Right cardiac atrium (tissue), 5 donors: ENCODE data around the gene USP43. TPM values are rescaled to one million over a fixed set of nuclear protein-coding genes. Genes with fewer than 3 reads are reported as not detected.

Source experiments
- ATAC-seq, 2 donors: fragments of 200-7000 bp; cut with Tn5 transposase; one replicate each; pipeline versions ENCODE4 v1.8.0 to v1.9.1; 2020; ENCODE audit warnings: moderate library complexity in 2 of 2, mild to moderate bottlenecking in 1 of 2
- DNase-seq, 3 donors: peaks; one replicate each; pipeline ENCODE4 v3.0.0-alpha.2; 2020
- H3K27ac ChIP-seq: one replicate; pipeline ENCODE4 v1.5.1; 2013; ENCODE audit warnings: mild to moderate bottlenecking, low read length, control low read depth, moderate library complexity
- H3K27me3 ChIP-seq: one replicate; pipeline ENCODE4 v1.6.1; 2013; ENCODE audit not compliant: control insufficient read depth, insufficient read depth
- H3K4me1 ChIP-seq: one replicate; pipeline ENCODE4 v1.6.1; 2013; ENCODE audit warnings: low read length; ENCODE audit not compliant: control insufficient read depth, insufficient read depth
- H3K4me3 ChIP-seq: one replicate; pipeline ENCODE4 v1.5.1; 2013; ENCODE audit warnings: low read length, control low read depth
- H3K9me3 ChIP-seq: one replicate; pipeline ENCODE4 v1.6.1; 2013; ENCODE audit warnings: low read length; ENCODE audit not compliant: control insufficient read depth
- WGBS: extraction: QIAGEN DNeasy Blood & Tissue Kit; methylation state at CpG from one replicate; pipeline ENCODE4 v1.1.7; 2013; 5-methylcytosine and 5-hydroxymethylcytosine counted together
- intact Hi-C, 4 donors: fragments of 100-400 bp; cut with DNase I; formaldehyde crosslinking; loops; one replicate each; pipeline versions ENCODE4 v1.11.0 to v1.14.0; 2022 to 2023
- polyA plus RNA-seq: library from polyadenylated mRNA; stranded (reverse); fragments of 200-250 nt; gene quantifications from one replicate; pipeline ENCODE4 v1.2.3, GENCODE V29; 2013
- total RNA-seq, 4 donors: library from RNA; stranded (reverse); fragmentation: NEBNext Ultra II Directional; extraction: Animal tissue kit (Norgen Biotek cat#: 25700); gene quantifications; one replicate each; pipeline ENCODE4 v1.2.1, GENCODE V29; 2021
- donor health status: healthy with polysubstance abuse.
- donor health status: DM: no; HTN: yes; CAD: no.
- donor health status: DM: no; HTN: no; CAD: no.
- donor health status: DM: no; HTN: yes; CAD: no; lungs with severe emphysema.
- donor health status: DM: yes; HTN: yes; CAD: no.

Gene USP43
- total and polyA plus RNA-seq, 5 donors: 0.06 to 0.11 (median 0.06) TPM; not detected in 1

DNA sequence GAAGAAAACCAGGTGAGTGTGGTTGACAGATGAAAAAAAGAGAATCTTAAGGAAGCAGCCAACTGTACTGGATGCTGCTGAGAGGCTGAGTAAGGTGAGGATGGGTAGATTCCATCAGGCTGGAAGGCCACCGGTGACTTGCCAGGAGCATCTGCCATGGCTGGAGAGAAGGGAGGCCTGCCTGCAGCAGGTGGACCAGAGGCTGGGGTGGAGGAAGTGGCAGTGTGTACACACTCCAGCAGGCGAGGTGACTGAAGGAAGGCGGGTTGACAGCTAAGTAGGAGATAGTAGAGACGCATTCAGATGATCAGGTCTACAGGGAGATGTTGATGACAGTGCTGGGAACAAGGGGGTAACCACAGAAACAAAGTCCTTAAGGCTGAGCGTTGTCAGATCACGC, 69.5 kb downstream of the USP43 start:
- intact Hi-C loops: no loop called here
- Histone ChIP-seq H3K9me3 (no peaks in the 10 kb centered on the region), H3K4me3 (no peak overlapping the region), H3K27me3 (no peaks in the 10 kb centered on the region), H3K4me1 (no peaks in the 10 kb centered on the region), H3K27ac (no peak overlapping the region)
- no peak for ATAC-seq
- no peak for DNase-seq
- WGBS: 79% methylated on average over 6 of the region's 6 CpGs

- H3K4me1 ChIP-seq: no peaks in the 10 kb centered on the region
- no peak for DNase-seq
- WGBS: 85% methylated on average over 1 of the region's 1 CpG
- no peak for ATAC-seq
- H3K4me3 ChIP-seq: no peak overlapping the region
- no peak overlapping the region for H3K27ac ChIP-seq
- H3K27me3 ChIP-seq: no peaks in the 10 kb centered on the region
- intact Hi-C loops: no loop called here
- H3K9me3 ChIP-seq: no peaks in the 10 kb centered on the region
Measured at GRCh38 chr17:9715503-9716016, 70.2 kb downstream of the USP43 start.

GRCh38 chr17:9725575-9725974, 80.3 kb downstream of the USP43 start:
- Histone ChIP-seq H3K9me3 (no peaks in the 10 kb centered on the region), H3K4me3 (no peak overlapping the region), H3K4me1 (no peaks in the 10 kb centered on the region), H3K27ac (no peak overlapping the region), H3K27me3 (no peaks in the 10 kb centered on the region)
- ATAC-seq: no peak
- DNase-seq: no peak
- intact Hi-C loops: loop anchor here in 1 of 4 donors (5.0 to 10.0 kb wide), 2 partner anchors 42 to 169 kb away; no protein-coding TSS in a partner anchor
- WGBS: 28% methylated on average over 9 of the region's 9 CpGs

GRCh38 chr17:9726291-9726690, 81.0 kb downstream of the USP43 start:
- 54% methylated on average over 6 of the region's 6 CpGs for WGBS
- Histone ChIP-seq H3K4me3 (no peak overlapping the region), H3K27ac (no peak overlapping the region), H3K4me1 (no peaks in the 10 kb centered on the region), H3K9me3 (no peaks in the 10 kb centered on the region), H3K27me3 (no peaks in the 10 kb centered on the region)
- intact Hi-C loops: loop anchor here in 1 of 4 donors (5.0 to 10.0 kb wide), 2 partner anchors 41 to 169 kb away; no protein-coding TSS in a partner anchor
- DNase-seq (no peak), ATAC-seq (no peak)

DNA sequence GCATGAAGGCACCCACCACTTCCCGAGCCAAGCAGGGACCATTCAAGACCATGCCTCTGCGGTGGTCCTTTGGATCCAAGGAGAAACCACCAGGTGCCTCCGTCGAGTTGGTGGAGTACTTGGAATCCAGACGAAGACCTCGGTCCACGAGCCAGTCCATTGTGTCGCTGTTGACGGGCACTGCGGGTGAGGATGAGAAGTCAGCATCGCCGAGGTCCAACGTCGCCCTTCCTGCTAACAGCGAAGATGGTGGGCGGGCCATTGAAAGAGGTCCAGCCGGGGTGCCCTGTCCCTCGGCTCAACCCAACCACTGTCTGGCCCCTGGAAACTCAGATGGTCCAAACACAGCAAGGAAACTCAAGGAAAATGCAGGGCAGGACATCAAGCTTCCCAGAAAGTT, 82.7 kb downstream of the USP43 start:
- Histone ChIP-seq H3K9me3 (no peaks in the 10 kb centered on the region), H3K4me1 (no peaks in the 10 kb centered on the region), H3K4me3 (no peak overlapping the region), H3K27ac (no peak overlapping the region), H3K27me3 (no peaks in the 10 kb centered on the region)
- no peak for DNase-seq
- intact Hi-C loops: loop anchor here in 1 of 4 donors (5.0 to 10.0 kb wide), 2 partner anchors 39 to 167 kb away; no protein-coding TSS in a partner anchor
- WGBS: 90% methylated on average over 18 of the region's 18 CpGs
- ATAC-seq: no peak

GRCh38 chr17:9728564-9728963, 83.2 kb downstream of the USP43 start:
- intact Hi-C loops: loop anchor here in 1 of 4 donors (5.0 to 10.0 kb wide), 2 partner anchors 39 to 166 kb away; no protein-coding TSS in a partner anchor
- no peak overlapping the region for H3K4me3 ChIP-seq
- WGBS: 63% methylated on average over 12 of the region's 12 CpGs
- no peaks in the 10 kb centered on the region for H3K27me3 ChIP-seq
- no peaks in the 10 kb centered on the region for H3K9me3 ChIP-seq
- peak; percentile 30 to 45 for ATAC-seq
- H3K4me1 ChIP-seq: no peaks in the 10 kb centered on the region
- DNase-seq: peak in 1 of 3 donors; percentile 43
- no peak overlapping the region for H3K27ac ChIP-seq

DNA sequence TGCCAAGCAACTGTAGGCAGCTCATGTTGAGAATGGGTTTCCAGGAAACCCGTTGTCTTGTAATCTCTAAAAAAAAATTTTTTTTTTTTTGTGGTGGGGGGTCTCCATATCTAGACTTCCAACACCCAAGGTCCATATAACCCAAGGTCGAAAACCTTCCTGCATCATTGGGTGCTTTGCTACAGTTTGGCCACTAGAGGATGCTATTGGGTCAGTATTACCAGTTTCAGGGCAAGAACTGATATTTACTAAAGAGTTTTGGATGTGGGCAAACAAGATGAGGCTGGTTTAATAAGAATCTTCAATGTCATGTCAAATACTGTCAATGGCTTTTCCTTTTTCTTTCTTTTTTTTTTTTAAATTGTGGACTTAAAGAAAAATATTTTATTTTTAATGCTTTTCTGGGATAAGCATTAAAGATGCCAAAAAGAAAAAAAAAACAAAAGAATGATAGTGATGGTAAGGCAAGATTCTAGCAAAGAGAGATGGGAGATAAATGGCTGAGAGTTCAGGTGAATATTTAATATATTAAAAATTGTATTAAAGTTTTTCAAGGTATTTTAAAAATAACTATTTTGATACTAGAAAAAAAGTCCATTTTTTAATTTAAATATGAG, 83.8 kb downstream of the USP43 start:
- Histone ChIP-seq H3K27ac (no peak overlapping the region), H3K27me3 (no peaks in the 10 kb centered on the region), H3K4me3 (no peak overlapping the region), H3K9me3 (no peaks in the 10 kb centered on the region), H3K4me1 (no peaks in the 10 kb centered on the region)
- WGBS: 1% methylated on average over 2 of the region's 2 CpGs
- intact Hi-C loops: loop anchor here in 1 of 4 donors (5.0 to 10.0 kb wide), 2 partner anchors 38 to 166 kb away; no protein-coding TSS in a partner anchor
- ATAC-seq (peak; percentile 50 to 68), DNase-seq (no peak)

DNA sequence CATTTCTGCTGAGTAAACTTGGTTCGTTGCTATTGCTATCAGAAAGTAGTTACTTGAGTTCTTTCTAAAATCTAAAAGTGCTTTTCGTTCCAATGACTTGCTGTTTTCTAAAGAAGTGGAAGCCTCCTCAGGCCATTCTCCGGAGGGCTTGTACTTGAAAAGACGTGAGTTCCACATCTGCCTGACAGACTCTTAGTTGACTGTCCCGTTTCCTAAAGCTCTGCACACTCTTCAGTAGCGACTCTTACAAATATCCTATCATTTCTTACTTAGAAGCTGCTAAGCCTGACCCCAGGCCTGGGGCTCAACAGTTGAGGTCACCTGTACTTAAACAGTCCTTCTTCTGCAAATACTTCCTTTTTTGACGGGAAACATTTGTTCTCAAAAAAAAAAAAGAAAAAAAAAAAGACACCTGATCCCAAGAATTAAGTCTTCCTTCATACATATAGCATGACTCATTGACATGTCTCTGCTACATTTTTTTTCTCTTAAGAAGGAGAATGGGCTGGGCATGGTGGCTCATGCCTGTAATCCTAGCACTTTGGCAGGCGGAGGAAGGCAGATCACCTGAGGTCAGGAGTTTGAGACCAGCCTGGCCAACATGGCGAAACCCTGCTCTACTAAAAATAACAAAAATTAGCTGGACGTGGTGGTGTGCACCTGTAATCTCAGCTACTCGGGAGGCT, 84.6 kb downstream of the USP43 start:
- no peaks in the 10 kb centered on the region for H3K27me3 ChIP-seq
- DNase-seq: no peak
- no peak overlapping the region for H3K4me3 ChIP-seq
- intact Hi-C loops: loop anchor here in 2 of 4 donors (5.0 to 10.0 kb wide), 3 partner anchors 37 to 195 kb away; no protein-coding TSS in a partner anchor
- H3K9me3 ChIP-seq: no peaks in the 10 kb centered on the region
- H3K27ac ChIP-seq: no peak overlapping the region
- WGBS: 77% methylated on average over 11 of the region's 11 CpGs
- H3K4me1 ChIP-seq: no peaks in the 10 kb centered on the region
- no peak for ATAC-seq

GRCh38 chr17:9750524-9750923, 105.2 kb downstream of the USP43 start:
- no peak for ATAC-seq
- Histone ChIP-seq H3K4me1 (no peaks in the 10 kb centered on the region), H3K9me3 (no peaks in the 10 kb centered on the region), H3K27me3 (no peaks in the 10 kb centered on the region), H3K27ac (no peak overlapping the region), H3K4me3 (no peak overlapping the region)
- intact Hi-C loops: no loop called here
- 34% methylated on average over 9 of the region's 9 CpGs for WGBS
- DNase-seq: no peak

DNA sequence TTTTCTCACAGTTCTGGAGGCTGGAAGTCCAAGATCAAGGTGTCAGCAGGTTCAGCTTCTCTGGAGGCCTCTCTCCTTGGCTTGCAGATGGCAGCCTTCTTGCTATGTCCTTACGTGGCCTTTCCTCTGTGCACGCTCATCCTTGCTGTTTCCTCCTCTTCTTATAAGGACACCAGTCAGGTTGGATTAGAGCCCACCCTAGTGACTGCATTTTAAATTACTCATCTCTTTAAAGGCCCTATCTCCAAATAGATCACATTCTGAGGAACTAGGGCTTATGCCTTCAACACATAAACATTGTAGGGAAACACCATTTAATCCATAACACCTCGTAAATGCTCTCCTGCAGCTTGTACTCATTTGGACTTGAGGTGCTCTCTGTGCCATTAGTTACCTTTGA, 109.8 kb downstream of the USP43 start:
- Histone ChIP-seq H3K27ac (no peak overlapping the region), H3K4me1 (no peaks in the 10 kb centered on the region), H3K27me3 (no peaks in the 10 kb centered on the region), H3K4me3 (no peak overlapping the region), H3K9me3 (peaks cover 1% of the 10 kb centered on the region)
- intact Hi-C loops: no loop called here
- 76% methylated on average over 3 of the region's 3 CpGs for WGBS
- ATAC-seq (no peak), DNase-seq (no peak)

GRCh38 chr17:9760266-9760665, 114.9 kb downstream of the USP43 start:
- no peak overlapping the region for H3K27ac ChIP-seq
- ATAC-seq (no peak), DNase-seq (no peak)
- no peak overlapping the region for H3K4me3 ChIP-seq
- intact Hi-C loops: no loop called here
- WGBS: 89% methylated on average over 1 of the region's 1 CpG
- peaks cover 1% of the 10 kb centered on the region for H3K9me3 ChIP-seq
- H3K27me3 ChIP-seq: no peaks in the 10 kb centered on the region
- H3K4me1 ChIP-seq: no peaks in the 10 kb centered on the region
